GM12874 (cell line): ENCODE data around the gene NETO1.

ENCODE experiments used
- CTCF ChIP-seq: IDR thresholded peaks from 2 replicates; pipeline ENCODE4 v1.5.1; 2011; ENCODE audit warnings: low read depth, mild to moderate bottlenecking, control low read depth, low read length, moderate library complexity; ENCODE audit not compliant: insufficient read depth

NETO1 gene

GRCh38 chr18:72878561-72878960 lies 10.8 kb upstream of the NETO1 start:
- TF ChIP-seq CTCF, result no peak

DNA sequence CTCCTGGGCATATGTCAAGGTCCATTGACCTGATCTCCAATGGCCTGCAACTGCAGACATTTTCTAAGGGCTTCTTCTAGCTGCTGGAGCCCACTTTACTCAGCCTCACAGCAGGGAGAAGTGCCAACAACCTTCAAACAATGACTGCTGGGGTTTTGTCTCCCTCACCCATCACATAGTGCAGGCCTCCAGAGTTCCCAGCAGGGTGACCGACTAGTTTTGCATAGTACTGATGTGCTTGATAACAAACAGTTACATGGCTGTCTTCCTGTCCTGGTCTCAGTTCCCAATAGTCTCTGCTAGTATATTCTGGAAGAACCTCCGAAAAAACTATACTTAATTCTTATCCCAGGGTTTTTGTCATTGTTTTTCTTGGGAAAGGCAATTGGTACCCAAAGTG lies 10.4 kb upstream of the NETO1 start:
- no peak for TF ChIP-seq CTCF

- TF ChIP-seq CTCF, result no peak
These were observed 3.3 kb upstream of the NETO1 start for GRCh38 chr18:72871091-72871490.

- TF ChIP-seq CTCF, result no peak
These were observed 1.7 kb upstream of the NETO1 start for GRCh38 chr18:72869226-72870185.

DNA sequence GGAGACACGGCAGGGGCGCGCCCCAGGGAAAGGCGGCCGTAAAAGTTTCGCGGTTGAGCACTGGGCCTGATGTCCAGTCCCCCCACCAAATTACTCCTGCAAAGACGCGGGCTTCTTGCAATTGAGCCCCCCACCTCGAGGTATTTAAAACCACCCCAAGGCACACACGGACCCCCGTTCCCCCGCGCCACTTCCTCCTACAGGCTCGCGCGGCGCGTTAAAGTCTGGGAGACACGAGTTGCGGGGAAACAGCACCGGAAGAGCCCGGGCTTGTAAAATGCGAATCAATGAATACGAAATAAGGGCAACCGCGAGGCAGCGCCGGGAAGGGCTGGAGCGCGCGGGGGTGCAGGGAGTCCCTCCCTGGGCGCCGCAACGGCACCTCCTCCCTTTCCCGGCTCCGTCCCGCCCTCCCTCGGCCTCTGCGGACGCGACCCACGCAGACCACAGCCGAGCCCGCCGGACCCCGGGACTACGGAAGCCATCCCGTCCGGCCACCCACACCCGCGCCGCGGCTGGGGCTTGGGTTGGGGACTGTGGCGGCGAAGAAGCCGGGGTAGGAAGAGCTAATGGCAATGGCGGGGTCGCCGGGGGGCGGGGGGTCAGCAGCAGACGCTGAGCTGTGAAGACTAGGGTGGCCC lies 918 bp upstream of the NETO1 start:
- TF ChIP-seq CTCF, result no peak

- TF ChIP-seq CTCF, result no peak
These were observed 664 bp downstream of the NETO1 start for GRCh38 chr18:72866901-72867745.

DNA sequence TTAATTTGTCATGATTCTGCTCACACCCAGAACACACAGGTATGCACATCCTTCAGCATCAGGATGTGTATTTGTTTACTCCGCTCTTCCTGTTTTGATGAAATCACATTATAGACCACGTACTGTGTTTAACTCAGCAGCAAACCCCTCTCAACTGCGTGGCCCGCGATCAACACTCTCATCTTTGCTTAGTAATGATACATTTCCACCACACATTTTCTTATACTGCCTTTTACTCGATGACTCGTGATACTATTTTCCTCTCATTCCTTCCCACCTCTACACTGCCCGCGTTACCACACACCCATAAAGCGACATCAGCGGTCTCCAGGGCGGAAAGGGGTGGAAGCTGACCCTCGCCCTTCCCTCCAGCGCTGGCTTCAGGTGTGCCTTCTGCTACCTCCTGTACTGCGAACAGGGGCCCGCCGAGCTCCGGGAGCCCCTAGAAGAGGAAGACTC lies 1.3 kb downstream of the NETO1 start:
- TF ChIP-seq CTCF, result no peak
